SK-N-SH (cell line): ENCODE results near the gene ZCCHC17. TPM values are rescaled to one million over a fixed set of nuclear protein-coding genes. Genes with fewer than 3 reads are reported as not detected.
A peak's percentile ranks its signal among the peaks of the same experiment; 100 is the strongest.
"Not testable (repeated sequence)": the region's sequence is repeated elsewhere in the genome, so short reads cannot be mapped to it uniquely, and the experiment has no call there.

Source experiments
- CTCF ChIA-PET: fragments of 300-600, 350-600 bp; formaldehyde crosslinking; extraction: SDS; loops from one replicate; lab custom pipeline; 2021; lab: Yijun Ruan, JAX
- POLR2A ChIA-PET: fragments of 350-600 bp; sonication (Branson Sonifier 250); formaldehyde crosslinking; extraction: SDS; loops from one replicate; lab custom pipeline; 2020; ENCODE audit warnings: antibody characterized with exemption, inconsistent platforms; lab: Yijun Ruan, JAX
- DNase-seq: peaks from one replicate; pipeline ENCODE4 v3.0.0; 2012
- H2AFZ ChIP-seq: fragments of 200-600 bp; sonication (generic); 2 replicates; pipeline ENCODE4 v1.8.1; 2016; ENCODE audit warnings: antibody characterized with exemption, mild to moderate bottlenecking, low read depth
- H3F3A ChIP-seq: fragments of 200-600 bp; sonication (generic); replicated peaks from 2 replicates; pipeline ENCODE3; 2016; ENCODE audit warnings: antibody characterized with exemption, mild to moderate bottlenecking; ENCODE audit not compliant: insufficient read depth
- H3K27ac ChIP-seq, 2 experiments: fragments of 200-500 bp in 1 of 2; fragments of 200-600 bp in 1 of 2; sonication (Bioruptor generic) in 1 of 2; sonication (generic), shearing (Covaris generic) in 1 of 2; 2 replicates each; pipeline versions ENCODE4 v1.5.1 to v1.6.1; 2014 to 2016; ENCODE audit warnings: low read depth in 2 of 2, inconsistent platforms in 1 of 2, low read length in 1 of 2, mild to moderate bottlenecking in 1 of 2, mixed read lengths in 1 of 2
- H3K27me3 ChIP-seq: fragments of 200-600 bp; sonication (generic), shearing (Covaris generic); 2 replicates; pipeline ENCODE4 v1.6.1; 2016; ENCODE audit warnings: mixed run types; ENCODE audit not compliant: insufficient read depth
- H3K36me3 ChIP-seq, 2 experiments: fragments of 200-500 bp in 1 of 2; fragments of 200-600 bp in 1 of 2; sonication (Bioruptor generic) in 1 of 2; sonication (generic) in 1 of 2; replicated peaks in 1 of 2; 2 replicates each; pipeline versions ENCODE3 to v1.5.1; 2014 to 2016; ENCODE audit warnings: low read length in 1 of 2, mild to moderate bottlenecking in 1 of 2; ENCODE audit not compliant: insufficient read depth in 2 of 2, control insufficient read depth in 1 of 2
- H3K4me1 ChIP-seq, 2 experiments: fragments of 200-500 bp in 1 of 2; fragments of 200-600 bp in 1 of 2; sonication (Bioruptor generic) in 1 of 2; sonication (generic), shearing (Covaris generic) in 1 of 2; 2 replicates each; pipeline versions ENCODE4 v1.5.1 to v1.6.1; 2014 to 2016; ENCODE audit warnings: low read depth in 1 of 2, low read length in 1 of 2, mixed run types in 1 of 2; ENCODE audit not compliant: insufficient read depth in 2 of 2, control insufficient read depth in 1 of 2
- H3K4me2 ChIP-seq: fragments of 200-600 bp; sonication (generic), shearing (Covaris generic); 2 replicates; pipeline ENCODE4 v1.6.1; 2017; ENCODE audit warnings: mixed run types
- H3K4me3 ChIP-seq, 2 experiments: fragments of 200-500 bp in 1 of 2; fragments of 200-600 bp in 1 of 2; sonication (Bioruptor generic) in 1 of 2; sonication (generic), shearing (Covaris generic) in 1 of 2; 2 replicates each; pipeline versions ENCODE4 v1.5.1 to v1.8.1; 2014 to 2016; ENCODE audit warnings: low read depth in 2 of 2, inconsistent platforms in 1 of 2, low read length in 1 of 2, mild to moderate bottlenecking in 1 of 2, mixed read lengths in 1 of 2, moderate library complexity in 1 of 2
- H3K79me2 ChIP-seq: fragments of 200-600 bp; sonication (generic); 2 replicates; pipeline ENCODE4 v1.8.1; 2017; ENCODE audit warnings: mild to moderate bottlenecking; ENCODE audit not compliant: insufficient read depth
- H3K9ac ChIP-seq: fragments of 200-600 bp; sonication (generic); 2 replicates; pipeline ENCODE4 v1.6.1; 2017; ENCODE audit warnings: mixed run types
- H3K9me2 ChIP-seq: fragments of 200-600 bp; sonication (generic); 2 replicates; pipeline ENCODE4 v1.6.1; 2017; ENCODE audit warnings: mixed run types
- H3K9me3 ChIP-seq: fragments of 200-600 bp; sonication (generic); 2 replicates; pipeline ENCODE4 v1.6.1; 2017; ENCODE audit warnings: mixed run types, mild to moderate bottlenecking, moderate library complexity
- H4K20me1 ChIP-seq: fragments of 200-600 bp; sonication (generic); 2 replicates; pipeline ENCODE4 v1.6.1; 2017; ENCODE audit warnings: mild to moderate bottlenecking, mixed run types; ENCODE audit not compliant: insufficient read depth
- GABPA ChIP-seq: IDR thresholded peaks from 2 replicates; pipeline ENCODE4 v1.4.0; 2012; ENCODE audit warnings: low read depth, mild to moderate bottlenecking
- GATA2 ChIP-seq: sonication (generic); formaldehyde crosslinking; IDR thresholded peaks from 2 replicates; pipeline ENCODE4 v1.5.0; 2020; ENCODE audit warnings: mild to moderate bottlenecking, missing genetic modification reagents
- MXI1 ChIP-seq: IDR thresholded peaks from 2 replicates; pipeline ENCODE4 v1.6.1; 2012; ENCODE audit warnings: mild to moderate bottlenecking, low read depth, low read length, improper control_type of control experiment
- RAD21 ChIP-seq: IDR thresholded peaks from 2 replicates; pipeline ENCODE4 v1.6.1; 2012; ENCODE audit warnings: mild to moderate bottlenecking, low read length
- RCOR1 ChIP-seq: fragments of 150-350 bp; IDR thresholded peaks from 2 replicates; pipeline ENCODE4 v1.6.1; 2017; ENCODE audit warnings: antibody characterized with exemption, low read length
- WGBS: methylation state at CpG from one replicate; pipeline ENCODE4 v1.1.6; 2017; ENCODE audit warnings: low lambda C conversion rate; 5-methylcytosine and 5-hydroxymethylcytosine counted together
- polyA plus RNA-seq, 3 experiments: library from polyadenylated mRNA; depleted of rRNA; stranded (reverse); fragments of >200 nt; gene quantifications; 2 replicates each; pipeline ENCODE4 v1.2.3, GENCODE V29; 2012
- TF ChIP-seq, protein P1 (sequence below): IDR thresholded peaks from 2 replicates; pipeline ENCODE4 v1.4.0; 2012; ENCODE audit warnings: low read depth, borderline replicate concordance

Gene ZCCHC17
- polyA plus RNA-seq, 1 of the 3 experiments (the other 2 are of a cell fraction) = 25.8 TPM

DNA sequence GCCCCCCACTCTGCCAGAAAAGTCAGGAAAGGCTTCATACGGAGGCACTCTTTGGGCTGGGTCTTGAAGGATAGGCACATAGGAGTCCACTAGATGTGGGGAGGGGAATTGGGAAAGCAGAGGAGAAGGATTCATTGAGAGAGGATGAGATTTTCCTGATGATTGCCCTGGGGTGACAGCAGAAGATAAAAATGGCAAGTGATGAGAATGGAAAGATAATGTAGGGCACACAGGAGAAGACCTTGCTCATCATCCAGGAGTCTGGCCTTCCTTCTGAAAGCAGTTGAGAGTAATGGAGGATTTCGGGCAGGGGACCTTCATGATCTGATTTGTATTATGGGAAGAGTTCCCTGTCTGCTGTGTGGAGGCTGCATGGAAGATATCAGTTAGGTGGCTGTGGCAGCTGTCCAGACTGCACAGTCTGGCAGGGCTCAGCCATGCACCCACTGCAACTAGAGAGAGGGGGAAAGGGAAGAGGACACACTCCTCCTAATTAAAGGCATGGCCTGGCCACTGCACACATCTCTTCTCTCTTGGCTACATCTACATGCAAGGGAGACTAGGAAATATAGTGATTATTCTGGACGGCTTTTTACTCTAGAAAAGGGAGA lies 85.7 kb downstream of the ZCCHC17 start:
- POLR2A ChIA-PET = no interaction called here
- no peaks in the 10 kb centered on the region for H3K36me3 ChIP-seq
- peak; percentile 26; the same call in 1 of the 2 replicates for TF ChIP-seq RCOR1
- peak; percentile 73 for TF ChIP-seq GATA2
- peak; percentile 39; the same call in 1 of the 2 replicates for TF ChIP-seq MXI1
- no peak for TF ChIP-seq RAD21
- TF ChIP-seq, all 33 proteins: peak for 3
- H3K4me1 ChIP-seq = peaks cover 0 to 24% of the 10 kb centered on the region in 2 experiments; a peak in 1 of 4 replicates
- no peaks in the 10 kb centered on the region for H3K79me2 ChIP-seq
- no peaks in the 10 kb centered on the region for H3K9me2 ChIP-seq
- H4K20me1 ChIP-seq = no peaks in the 10 kb centered on the region
- H3K4me2 ChIP-seq = no peak overlapping the region
- CTCF ChIA-PET = interaction anchor here (1.2 kb wide), 1 partner anchor 39 kb away, joined by 5 read pairs; no protein-coding TSS in a partner anchor
- WGBS = 47% methylated on average over 3 of the region's 3 CpGs
- DNase-seq = peak; percentile 67
- H3K27ac ChIP-seq = peak overlapping the region in 1 of 2 experiments; percentile 74; a peak in 2 of 4 replicates
- no peaks in the 10 kb centered on the region for H3K27me3 ChIP-seq
- no peaks in the 10 kb centered on the region for H3K9me3 ChIP-seq
- H3K4me3 ChIP-seq = no peak overlapping the region
- no peak overlapping the region for H2AFZ ChIP-seq
- H3K9ac ChIP-seq = no peak overlapping the region
- no peaks in the 10 kb centered on the region for H3F3A ChIP-seq

DNA sequence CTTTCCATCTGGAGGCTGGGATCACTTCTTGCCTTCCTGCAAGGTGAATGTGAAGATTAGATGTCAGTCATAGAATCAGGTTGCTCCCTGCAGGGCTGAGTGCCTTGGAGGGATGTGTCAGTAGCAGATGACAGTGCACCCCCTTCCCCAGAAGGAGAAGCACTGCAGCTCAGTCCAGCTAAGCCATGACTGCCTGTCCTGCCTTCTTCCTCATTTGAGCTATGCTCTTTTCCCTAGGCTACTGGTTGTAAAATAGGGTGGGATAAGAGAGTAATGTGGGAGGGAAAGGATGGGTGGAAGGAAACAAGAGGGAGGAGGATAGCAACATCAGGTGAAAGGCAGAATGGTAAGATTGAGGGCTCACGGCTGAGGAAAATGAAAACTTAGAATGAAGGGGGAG lies 87.1 kb downstream of the ZCCHC17 start:
- Histone ChIP-seq H3K79me2 (no peaks in the 10 kb centered on the region), H4K20me1 (no peaks in the 10 kb centered on the region), H3K9me2 (no peaks in the 10 kb centered on the region), H3K9me3 (no peaks in the 10 kb centered on the region), H3F3A (no peaks in the 10 kb centered on the region), H3K27ac (no peak overlapping the region), H3K4me2 (no peak overlapping the region), H3K4me3 (no peak overlapping the region), H3K36me3 (no peaks in the 10 kb centered on the region), H3K27me3 (no peaks in the 10 kb centered on the region), H3K4me1 (peaks cover 0 to 24% of the 10 kb centered on the region in 2 experiments; a peak in 1 of 4 replicates), H3K9ac (no peak overlapping the region), H2AFZ (no peak overlapping the region)
- ChIA-PET POLR2A (interaction anchor here (1.6 kb wide), 1 partner anchor 11 kb away, joined by 4 read pairs; no protein-coding TSS in a partner anchor), CTCF (interaction anchor here (0.9 to 4.1 kb wide), 5 partner anchors 11 to 179 kb away, joined by 4 to 35 read pairs (median 4); no protein-coding TSS in a partner anchor)
- no peak for DNase-seq
- TF ChIP-seq, protein P1, sequence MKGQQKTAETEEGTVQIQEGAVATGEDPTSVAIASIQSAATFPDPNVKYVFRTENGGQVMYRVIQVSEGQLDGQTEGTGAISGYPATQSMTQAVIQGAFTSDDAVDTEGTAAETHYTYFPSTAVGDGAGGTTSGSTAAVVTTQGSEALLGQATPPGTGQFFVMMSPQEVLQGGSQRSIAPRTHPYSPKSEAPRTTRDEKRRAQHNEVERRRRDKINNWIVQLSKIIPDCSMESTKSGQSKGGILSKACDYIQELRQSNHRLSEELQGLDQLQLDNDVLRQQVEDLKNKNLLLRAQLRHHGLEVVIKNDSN = no peak
- no peak for TF ChIP-seq GABPA
- WGBS = 87% methylated on average over 1 of the region's 1 CpG

DNA sequence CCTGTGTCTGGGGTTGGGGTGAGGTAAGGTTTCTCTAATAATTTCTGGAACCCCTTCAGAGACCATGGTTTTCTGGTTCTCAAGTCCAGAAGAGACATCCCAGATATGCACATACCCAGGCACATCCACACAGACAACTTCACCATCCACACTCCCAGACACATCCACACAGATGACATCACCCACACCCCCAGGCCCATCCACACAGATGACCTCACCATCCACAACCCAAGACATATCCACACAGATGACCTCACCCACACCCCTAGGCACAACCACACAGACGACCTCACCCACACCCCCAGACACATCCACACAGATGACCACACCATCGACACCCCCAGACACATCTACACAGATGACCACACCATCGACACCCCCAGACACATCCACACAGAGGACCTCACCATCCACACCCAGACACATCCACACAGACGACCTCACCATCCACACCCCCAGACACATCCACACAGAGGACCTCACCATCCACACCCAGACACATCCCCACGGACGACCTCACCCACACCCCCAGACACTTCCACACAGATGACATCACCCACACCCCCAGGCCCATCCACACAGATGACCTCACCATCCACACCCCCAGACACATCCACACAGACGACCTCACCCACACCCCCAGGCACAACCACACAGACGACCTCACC lies 89.9 kb downstream of the ZCCHC17 start:
- H4K20me1 ChIP-seq, H2AFZ ChIP-seq, H3K4me3 ChIP-seq, H3F3A ChIP-seq, H3K4me2 ChIP-seq, H3K79me2 ChIP-seq, H3K9me3 ChIP-seq, H3K9me2 ChIP-seq, H3K9ac ChIP-seq, H3K27me3 ChIP-seq, H3K36me3 ChIP-seq, POLR2A ChIA-PET, DNase-seq, H3K27ac ChIP-seq: not testable (repeated sequence)
- 58% methylated on average over 8 of the region's 8 CpGs for WGBS
- H3K4me1 ChIP-seq = peaks cover 0 to 19% of the 10 kb centered on the region in 2 experiments; a peak in 1 of 4 replicates
- CTCF ChIA-PET = interaction anchor here (1.3 to 4.1 kb wide), 2 partner anchors 8 to 162 kb away, joined by 3 to 35 read pairs; no protein-coding TSS in a partner anchor
